Measurements from ENCODE around the gene USP17L19. TPM values are rescaled to one million over a fixed set of nuclear protein-coding genes. Genes with fewer than 3 reads are reported as not detected.
"Not testable (repeated sequence)": the region's sequence is repeated elsewhere in the genome, so short reads cannot be mapped to it uniquely, and the experiment has no call there.

USP17L19 gene
- total RNA-seq, 1 experiment from 2014 or later = not detected

GRCh38 chr4:9238461-9238860 lies 14.7 kb upstream of the USP17L19 start:
- DNase-seq = not testable (repeated sequence)

DNA sequence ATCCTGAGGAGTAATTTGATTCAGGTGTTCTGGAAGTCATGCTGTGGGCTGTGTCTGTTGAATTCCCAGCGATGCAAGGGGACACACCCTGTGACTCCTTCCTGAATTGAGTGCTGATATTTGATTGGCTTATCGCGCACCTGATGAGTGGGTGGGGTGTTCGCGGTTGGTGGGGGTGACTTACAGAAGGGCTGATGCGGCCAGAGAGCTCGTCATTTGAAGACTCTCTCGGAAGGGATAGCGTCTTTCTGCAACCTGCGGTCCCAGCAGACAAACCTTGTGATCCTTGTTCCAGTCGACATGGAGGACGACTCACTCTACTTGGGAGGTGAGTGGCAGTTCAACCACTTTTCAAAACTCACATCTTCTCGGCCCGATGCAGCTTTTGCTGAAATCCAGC lies 9.6 kb upstream of the USP17L19 start, which contains the start of gene USP17L17:
Gene USP17L17, plus strand, starts transcription at position 301 of the 400 bp plus-strand sequence. Its CDS starts 0 bp downstream, at position 301.
- not testable (repeated sequence) for H3K36me3 Mint-ChIP-seq (ENCODE audit: insufficient read depth in 1 of 3, low read depth in 3 of 3); H3K56ac ChIP-seq (ENCODE audit: insufficient read length, low read depth, low read length); H4K8ac ChIP-seq (replicated peaks; ENCODE audit: insufficient read length, low read depth, low read length); H3K27me3 ChIP-seq (ENCODE audit: insufficient read depth, low read length); H3K9me3 Mint-ChIP-seq; H3K18ac ChIP-seq (ENCODE audit: insufficient read length, low read depth, low read length); H2BK15ac ChIP-seq (ENCODE audit: low read depth, low read length); H2AFZ ChIP-seq (ENCODE audit: low read length); H4K20me1 ChIP-seq (ENCODE audit: control insufficient read depth, insufficient read depth, insufficient read length); H3K9ac ChIP-seq (ENCODE audit: extremely low read depth, insufficient read length, low read length); H2BK5ac ChIP-seq (ENCODE audit: insufficient read length, low read length); H3K4me3 Mint-ChIP-seq; H2BK120ac ChIP-seq (ENCODE audit: low read depth, low read length, poor library complexity, severe bottlenecking); H3K14ac ChIP-seq (ENCODE audit: insufficient read depth, low read length); H2BK20ac ChIP-seq (ENCODE audit: low read depth, low read length, poor library complexity, severe bottlenecking); H4K5ac ChIP-seq (ENCODE audit: insufficient read length, low read depth, low read length); DNase-seq; H3K79me2 ChIP-seq (ENCODE audit: insufficient read depth, low read length); H3K27ac Mint-ChIP-seq; H3K4me1 Mint-ChIP-seq; H3K79me1 ChIP-seq (ENCODE audit: insufficient read depth, low read depth, low read length, poor library complexity, severe bottlenecking); H4K91ac ChIP-seq (ENCODE audit: insufficient read length, low read depth, low read length); H2AK5ac ChIP-seq (ENCODE audit: insufficient read length, low read length); H3K27me3 Mint-ChIP-seq (ENCODE audit: low read depth); H3T11ph ChIP-seq (ENCODE audit: low read length); H3K23me2 ChIP-seq (ENCODE audit: insufficient read length, low read depth, low read length, poor library complexity, severe bottlenecking); H3K4ac ChIP-seq (ENCODE audit: low read depth, low read length); H2BK12ac ChIP-seq (ENCODE audit: insufficient read length, low read depth, low read length); H3K4me1 ChIP-seq (ENCODE audit: insufficient read depth, low read length); H3K27ac ChIP-seq (ENCODE audit: insufficient read length, low read depth, low read length); H3K23ac ChIP-seq (ENCODE audit: insufficient read length, low read depth, low read length); H3K9me3 ChIP-seq (ENCODE audit: control insufficient read depth, low read depth, low read length); H3K4me2 ChIP-seq (ENCODE audit: insufficient read depth, insufficient read length, low read length)
- no CpG with 5 or more reads among the region's 14 CpGs for WGBS (ENCODE audit: extremely low coverage, insufficient read length, low lambda C conversion rate)

More at GRCh38 chr4:9238461-9238860, 14.7 kb upstream of the USP17L19 start:
- H2AFZ ChIP-seq (ENCODE audit: low read length); H2BK120ac ChIP-seq (ENCODE audit: low read depth, low read length, poor library complexity, severe bottlenecking); H4K91ac ChIP-seq (ENCODE audit: insufficient read length, low read depth, low read length); H3K27ac ChIP-seq (ENCODE audit: insufficient read length, low read depth, low read length); H3K9ac ChIP-seq (ENCODE audit: extremely low read depth, insufficient read length, low read length); H3K18ac ChIP-seq (ENCODE audit: insufficient read length, low read depth, low read length); H4K20me1 ChIP-seq (ENCODE audit: control insufficient read depth, insufficient read depth, insufficient read length); H3K27me3 ChIP-seq (ENCODE audit: insufficient read depth, low read length); H3K4me2 ChIP-seq (ENCODE audit: insufficient read depth, insufficient read length, low read length); H3K4ac ChIP-seq (ENCODE audit: low read depth, low read length); H3K27me3 Mint-ChIP-seq (ENCODE audit: low read depth); H2BK5ac ChIP-seq (ENCODE audit: insufficient read length, low read length); H3K23me2 ChIP-seq (ENCODE audit: insufficient read length, low read depth, low read length, poor library complexity, severe bottlenecking); H2AK5ac ChIP-seq (ENCODE audit: insufficient read length, low read length); H3K79me1 ChIP-seq (ENCODE audit: insufficient read depth, low read depth, low read length, poor library complexity, severe bottlenecking); H3K9me3 ChIP-seq (ENCODE audit: control insufficient read depth, low read depth, low read length); H2BK20ac ChIP-seq (ENCODE audit: low read depth, low read length, poor library complexity, severe bottlenecking); H3K14ac ChIP-seq (ENCODE audit: insufficient read depth, low read length); H3K4me1 Mint-ChIP-seq; H3K4me3 Mint-ChIP-seq; H2BK15ac ChIP-seq (ENCODE audit: low read depth, low read length); H2BK12ac ChIP-seq (ENCODE audit: insufficient read length, low read depth, low read length); H3K36me3 Mint-ChIP-seq (ENCODE audit: insufficient read depth in 1 of 3, low read depth in 3 of 3); H3K9me3 Mint-ChIP-seq; H4K5ac ChIP-seq (ENCODE audit: insufficient read length, low read depth, low read length); H3T11ph ChIP-seq (ENCODE audit: low read length); H3K23ac ChIP-seq (ENCODE audit: insufficient read length, low read depth, low read length); H3K56ac ChIP-seq (ENCODE audit: insufficient read length, low read depth, low read length); H3K4me1 ChIP-seq (ENCODE audit: insufficient read depth, low read length); H3K79me2 ChIP-seq (ENCODE audit: insufficient read depth, low read length); H3K27ac Mint-ChIP-seq; H4K8ac ChIP-seq (replicated peaks; ENCODE audit: insufficient read length, low read depth, low read length): not testable (repeated sequence)
- no CpG with 5 or more reads among the region's 12 CpGs for WGBS (ENCODE audit: extremely low coverage, insufficient read length, low lambda C conversion rate)
